GM12864 (cell line): ENCODE measurements around the gene LHX6.

ENCODE experiments used
- DNase-seq: peaks from one replicate; pipeline ENCODE4 v3.0.0-alpha.2; 2011; ENCODE audit warnings: low read depth
- H3K4me3 ChIP-seq: 2 replicates; pipeline ENCODE4 v1.5.1; 2011; ENCODE audit warnings: mild to moderate bottlenecking, low read depth, low read length, control low read depth
- TF ChIP-seq, protein P1 (sequence below): IDR thresholded peaks from 2 replicates; pipeline ENCODE4 v1.5.1; 2011; ENCODE audit warnings: low read depth, mild to moderate bottlenecking, moderate library complexity, low read length, control low read depth, inconsistent platforms; ENCODE audit errors: missing control alignments

The LHX6 gene

DNA sequence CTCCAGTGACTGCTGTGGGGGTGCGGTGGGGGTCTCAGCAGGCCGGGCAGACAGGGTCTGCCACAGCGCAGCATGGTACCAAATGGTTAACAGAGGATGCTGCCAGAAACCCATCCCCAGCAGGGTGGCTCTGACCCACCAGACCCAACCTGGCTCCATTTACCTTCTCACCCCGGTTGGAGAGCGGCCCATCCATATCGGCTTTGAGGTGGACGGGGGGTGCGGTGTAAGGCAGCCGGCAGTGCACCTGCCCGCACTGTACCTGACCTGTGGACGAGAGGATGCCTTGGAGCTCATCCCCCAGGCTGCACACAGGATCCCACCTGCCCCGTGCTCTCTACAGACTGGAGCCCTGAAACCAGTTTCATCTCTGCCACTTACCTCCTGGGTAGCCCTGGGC, 19.3 kb downstream of the LHX6 start:
- TF ChIP-seq, protein P1, sequence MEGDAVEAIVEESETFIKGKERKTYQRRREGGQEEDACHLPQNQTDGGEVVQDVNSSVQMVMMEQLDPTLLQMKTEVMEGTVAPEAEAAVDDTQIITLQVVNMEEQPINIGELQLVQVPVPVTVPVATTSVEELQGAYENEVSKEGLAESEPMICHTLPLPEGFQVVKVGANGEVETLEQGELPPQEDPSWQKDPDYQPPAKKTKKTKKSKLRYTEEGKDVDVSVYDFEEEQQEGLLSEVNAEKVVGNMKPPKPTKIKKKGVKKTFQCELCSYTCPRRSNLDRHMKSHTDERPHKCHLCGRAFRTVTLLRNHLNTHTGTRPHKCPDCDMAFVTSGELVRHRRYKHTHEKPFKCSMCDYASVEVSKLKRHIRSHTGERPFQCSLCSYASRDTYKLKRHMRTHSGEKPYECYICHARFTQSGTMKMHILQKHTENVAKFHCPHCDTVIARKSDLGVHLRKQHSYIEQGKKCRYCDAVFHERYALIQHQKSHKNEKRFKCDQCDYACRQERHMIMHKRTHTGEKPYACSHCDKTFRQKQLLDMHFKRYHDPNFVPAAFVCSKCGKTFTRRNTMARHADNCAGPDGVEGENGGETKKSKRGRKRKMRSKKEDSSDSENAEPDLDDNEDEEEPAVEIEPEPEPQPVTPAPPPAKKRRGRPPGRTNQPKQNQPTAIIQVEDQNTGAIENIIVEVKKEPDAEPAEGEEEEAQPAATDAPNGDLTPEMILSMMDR = no peak
- H3K4me3 ChIP-seq = no peak overlapping the region
- no peak for DNase-seq

DNA sequence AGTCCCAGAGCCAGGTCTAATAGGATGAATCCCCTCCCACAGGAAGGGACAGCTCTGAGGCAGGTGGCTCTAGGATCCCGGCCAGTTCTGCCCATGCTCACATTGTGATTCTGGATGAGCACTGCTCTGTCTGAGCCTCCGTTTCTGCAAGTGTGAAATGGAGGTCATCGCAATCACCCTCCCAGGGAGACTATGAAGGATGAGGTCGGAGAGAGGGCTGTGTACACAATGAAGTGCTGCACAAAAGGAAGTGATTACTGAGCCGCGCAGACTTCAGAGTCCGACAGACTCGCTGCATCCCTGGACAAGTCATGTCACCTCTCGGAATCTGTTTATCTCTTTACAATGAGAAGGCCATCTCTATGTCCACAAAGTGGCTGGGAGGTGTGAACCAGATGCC, 21.7 kb downstream of the LHX6 start:
- DNase-seq = no peak
- no peak overlapping the region for H3K4me3 ChIP-seq
- TF ChIP-seq, protein P1 = no peak

GRCh38 chr9:122206118-122207046, 22.4 kb downstream of the LHX6 start:
- DNase-seq = no peak
- TF ChIP-seq, protein P1 = no peak
- no peak overlapping the region for H3K4me3 ChIP-seq

DNA sequence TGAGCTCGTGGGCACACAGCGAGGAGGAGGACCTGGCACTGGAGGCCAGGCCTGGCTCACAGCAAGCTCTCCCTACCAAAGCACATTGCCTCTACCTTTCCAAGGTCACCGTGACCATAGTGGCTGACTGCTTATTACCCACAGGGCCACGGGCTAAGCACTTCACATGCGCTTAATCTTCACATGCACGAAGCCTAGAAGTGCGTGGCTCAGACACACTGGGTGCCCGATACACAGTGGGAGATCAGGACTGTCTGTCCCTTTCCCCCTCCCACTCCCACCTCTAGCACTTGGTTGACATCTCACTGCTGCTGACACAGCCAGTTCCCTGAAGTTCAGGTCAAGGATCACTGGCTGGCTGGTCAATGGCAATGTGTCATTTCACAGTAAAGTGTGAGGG, 23.6 kb downstream of the LHX6 start:
- DNase-seq = no peak
- H3K4me3 ChIP-seq = no peak overlapping the region
- TF ChIP-seq, protein P1 = no peak

GRCh38 chr9:122204491-122204890, 24.3 kb downstream of the LHX6 start:
- H3K4me3 ChIP-seq = no peak overlapping the region
- DNase-seq = no peak
- TF ChIP-seq, protein P1 = no peak

GRCh38 chr9:122204055-122204454, 24.7 kb downstream of the LHX6 start:
- H3K4me3 ChIP-seq = no peak overlapping the region
- DNase-seq = no peak
- TF ChIP-seq, protein P1 = no peak

GRCh38 chr9:122202111-122202510, 26.6 kb downstream of the LHX6 start:
- H3K4me3 ChIP-seq = no peak overlapping the region
- no peak for DNase-seq
- TF ChIP-seq, protein P1 = no peak
